Measurements from ENCODE around the gene OSBPL10.

- TF ChIP-seq CTCF (IDR thresholded peaks at IDR 0.05): no peak
- no peak for TF ChIP-seq POLR2A (IDR thresholded peaks at IDR 0.05)
Measured at GRCh38 chr3:31861826-31862225, 119.2 kb downstream of the OSBPL10 start.
